Measurements from ENCODE around the gene SLC22A17. TPM values are rescaled to one million over a fixed set of nuclear protein-coding genes. Genes with fewer than 3 reads are reported as not detected.

Gene SLC22A17
- total and polyA plus RNA-seq, 2 of the 13 experiments (the other 11 are each of a cell fraction or from before 2014, with no cell fraction given) = 0.95 to 1.1 TPM

- TF ChIP-seq ZBTB46 (CRISPR knock-in tag; IDR thresholded peaks at IDR 0.05; ENCODE audit: borderline replicate concordance) = no peak
- TF ChIP-seq AGO2 (optimal IDR thresholded peaks at IDR 0.05; ENCODE audit: low read depth, low read length) = peak; percentile 97
- TF ChIP-seq AKAP8 (CRISPR knock-in tag; IDR thresholded peaks at IDR 0.05) = peak; percentile 73; the same call in 1 of the 2 replicates
- TF ChIP-seq, protein P1, sequence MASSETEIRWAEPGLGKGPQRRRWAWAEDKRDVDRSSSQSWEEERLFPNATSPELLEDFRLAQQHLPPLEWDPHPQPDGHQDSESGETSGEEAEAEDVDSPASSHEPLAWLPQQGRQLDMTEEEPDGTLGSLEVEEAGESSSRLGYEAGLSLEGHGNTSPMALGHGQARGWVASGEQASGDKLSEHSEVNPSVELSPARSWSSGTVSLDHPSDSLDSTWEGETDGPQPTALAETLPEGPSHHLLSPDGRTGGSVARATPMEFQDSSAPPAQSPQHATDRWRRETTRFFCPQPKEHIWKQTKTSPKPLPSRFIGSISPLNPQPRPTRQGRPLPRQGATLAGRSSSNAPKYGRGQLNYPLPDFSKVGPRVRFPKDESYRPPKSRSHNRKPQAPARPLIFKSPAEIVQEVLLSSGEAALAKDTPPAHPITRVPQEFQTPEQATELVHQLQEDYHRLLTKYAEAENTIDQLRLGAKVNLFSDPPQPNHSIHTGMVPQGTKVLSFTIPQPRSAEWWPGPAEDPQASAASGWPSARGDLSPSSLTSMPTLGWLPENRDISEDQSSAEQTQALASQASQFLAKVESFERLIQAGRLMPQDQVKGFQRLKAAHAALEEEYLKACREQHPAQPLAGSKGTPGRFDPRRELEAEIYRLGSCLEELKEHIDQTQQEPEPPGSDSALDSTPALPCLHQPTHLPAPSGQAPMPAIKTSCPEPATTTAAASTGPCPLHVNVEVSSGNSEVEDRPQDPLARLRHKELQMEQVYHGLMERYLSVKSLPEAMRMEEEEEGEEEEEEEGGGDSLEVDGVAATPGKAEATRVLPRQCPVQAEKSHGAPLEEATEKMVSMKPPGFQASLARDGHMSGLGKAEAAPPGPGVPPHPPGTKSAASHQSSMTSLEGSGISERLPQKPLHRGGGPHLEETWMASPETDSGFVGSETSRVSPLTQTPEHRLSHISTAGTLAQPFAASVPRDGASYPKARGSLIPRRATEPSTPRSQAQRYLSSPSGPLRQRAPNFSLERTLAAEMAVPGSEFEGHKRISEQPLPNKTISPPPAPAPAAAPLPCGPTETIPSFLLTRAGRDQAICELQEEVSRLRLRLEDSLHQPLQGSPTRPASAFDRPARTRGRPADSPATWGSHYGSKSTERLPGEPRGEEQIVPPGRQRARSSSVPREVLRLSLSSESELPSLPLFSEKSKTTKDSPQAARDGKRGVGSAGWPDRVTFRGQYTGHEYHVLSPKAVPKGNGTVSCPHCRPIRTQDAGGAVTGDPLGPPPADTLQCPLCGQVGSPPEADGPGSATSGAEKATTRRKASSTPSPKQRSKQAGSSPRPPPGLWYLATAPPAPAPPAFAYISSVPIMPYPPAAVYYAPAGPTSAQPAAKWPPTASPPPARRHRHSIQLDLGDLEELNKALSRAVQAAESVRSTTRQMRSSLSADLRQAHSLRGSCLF (CRISPR knock-in tag; IDR thresholded peaks at IDR 0.05; ENCODE audit: borderline replicate concordance) = no peak
- TF ChIP-seq MNT (IDR thresholded peaks at IDR 0.05) = no peak
- TF ChIP-seq FOXC1 (CRISPR knock-in tag; IDR thresholded peaks at IDR 0.05; ENCODE audit: borderline replicate concordance) = no peak
- TF ChIP-seq, protein P2, sequence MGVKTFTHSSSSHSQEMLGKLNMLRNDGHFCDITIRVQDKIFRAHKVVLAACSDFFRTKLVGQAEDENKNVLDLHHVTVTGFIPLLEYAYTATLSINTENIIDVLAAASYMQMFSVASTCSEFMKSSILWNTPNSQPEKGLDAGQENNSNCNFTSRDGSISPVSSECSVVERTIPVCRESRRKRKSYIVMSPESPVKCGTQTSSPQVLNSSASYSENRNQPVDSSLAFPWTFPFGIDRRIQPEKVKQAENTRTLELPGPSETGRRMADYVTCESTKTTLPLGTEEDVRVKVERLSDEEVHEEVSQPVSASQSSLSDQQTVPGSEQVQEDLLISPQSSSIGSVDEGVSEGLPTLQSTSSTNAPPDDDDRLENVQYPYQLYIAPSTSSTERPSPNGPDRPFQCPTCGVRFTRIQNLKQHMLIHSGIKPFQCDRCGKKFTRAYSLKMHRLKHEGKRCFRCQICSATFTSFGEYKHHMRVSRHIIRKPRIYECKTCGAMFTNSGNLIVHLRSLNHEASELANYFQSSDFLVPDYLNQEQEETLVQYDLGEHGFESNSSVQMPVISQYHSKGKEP (CRISPR knock-in tag; IDR thresholded peaks at IDR 0.05) = no peak
- TF ChIP-seq NCOA5 (CRISPR knock-in tag; IDR thresholded peaks at IDR 0.05) = peak; percentile 87
- TF ChIP-seq, protein P3, sequence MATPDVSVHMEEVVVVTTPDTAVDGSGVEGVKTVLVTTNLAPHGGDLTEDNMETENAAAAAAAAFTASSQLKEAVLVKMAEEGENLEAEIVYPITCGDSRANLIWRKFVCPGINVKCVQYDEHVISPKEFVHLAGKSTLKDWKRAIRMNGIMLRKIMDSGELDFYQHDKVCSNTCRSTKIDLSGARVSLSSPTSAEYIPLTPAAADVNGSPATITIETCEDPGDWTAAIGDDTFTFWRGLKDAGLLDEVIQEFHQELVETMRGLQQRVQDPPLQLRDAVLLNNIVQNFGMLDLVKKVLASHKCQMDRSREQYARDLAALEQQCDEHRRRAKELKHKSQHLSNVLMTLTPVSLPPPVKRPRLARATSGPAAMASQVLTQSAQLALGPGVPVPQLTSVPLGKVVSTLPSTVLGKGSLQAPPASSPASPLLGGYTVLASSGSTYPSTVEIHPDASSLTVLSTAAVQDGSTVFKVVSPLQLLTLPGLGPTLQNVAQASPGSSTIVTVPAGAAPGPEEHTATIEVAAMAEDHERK (CRISPR knock-in tag; IDR thresholded peaks at IDR 0.05; ENCODE audit: low read depth) = no peak
- TF ChIP-seq, protein P4, sequence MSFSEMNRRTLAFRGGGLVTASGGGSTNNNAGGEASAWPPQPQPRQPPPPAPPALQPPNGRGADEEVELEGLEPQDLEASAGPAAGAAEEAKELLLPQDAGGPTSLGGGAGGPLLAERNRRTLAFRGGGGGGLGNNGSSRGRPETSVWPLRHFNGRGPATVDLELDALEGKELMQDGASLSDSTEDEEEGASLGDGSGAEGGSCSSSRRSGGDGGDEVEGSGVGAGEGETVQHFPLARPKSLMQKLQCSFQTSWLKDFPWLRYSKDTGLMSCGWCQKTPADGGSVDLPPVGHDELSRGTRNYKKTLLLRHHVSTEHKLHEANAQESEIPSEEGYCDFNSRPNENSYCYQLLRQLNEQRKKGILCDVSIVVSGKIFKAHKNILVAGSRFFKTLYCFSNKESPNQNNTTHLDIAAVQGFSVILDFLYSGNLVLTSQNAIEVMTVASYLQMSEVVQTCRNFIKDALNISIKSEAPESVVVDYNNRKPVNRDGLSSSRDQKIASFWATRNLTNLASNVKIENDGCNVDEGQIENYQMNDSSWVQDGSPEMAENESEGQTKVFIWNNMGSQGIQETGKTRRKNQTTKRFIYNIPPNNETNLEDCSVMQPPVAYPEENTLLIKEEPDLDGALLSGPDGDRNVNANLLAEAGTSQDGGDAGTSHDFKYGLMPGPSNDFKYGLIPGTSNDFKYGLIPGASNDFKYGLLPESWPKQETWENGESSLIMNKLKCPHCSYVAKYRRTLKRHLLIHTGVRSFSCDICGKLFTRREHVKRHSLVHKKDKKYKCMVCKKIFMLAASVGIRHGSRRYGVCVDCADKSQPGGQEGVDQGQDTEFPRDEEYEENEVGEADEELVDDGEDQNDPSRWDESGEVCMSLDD (CRISPR knock-in tag; IDR thresholded peaks at IDR 0.05; ENCODE audit: borderline replicate concordance) = no peak
Observed at GRCh38 chr14:23326491-23327332, 26.0 kb downstream of the SLC22A17 start (continued).
